ENCODE data around the gene C13orf46. TPM values are rescaled to one million over a fixed set of nuclear protein-coding genes. Genes with fewer than 3 reads are reported as not detected.

C13orf46 gene
- total and polyA plus RNA-seq, 10 donors = 0.09 to 4.2 (median 1.2) TPM

DNA sequence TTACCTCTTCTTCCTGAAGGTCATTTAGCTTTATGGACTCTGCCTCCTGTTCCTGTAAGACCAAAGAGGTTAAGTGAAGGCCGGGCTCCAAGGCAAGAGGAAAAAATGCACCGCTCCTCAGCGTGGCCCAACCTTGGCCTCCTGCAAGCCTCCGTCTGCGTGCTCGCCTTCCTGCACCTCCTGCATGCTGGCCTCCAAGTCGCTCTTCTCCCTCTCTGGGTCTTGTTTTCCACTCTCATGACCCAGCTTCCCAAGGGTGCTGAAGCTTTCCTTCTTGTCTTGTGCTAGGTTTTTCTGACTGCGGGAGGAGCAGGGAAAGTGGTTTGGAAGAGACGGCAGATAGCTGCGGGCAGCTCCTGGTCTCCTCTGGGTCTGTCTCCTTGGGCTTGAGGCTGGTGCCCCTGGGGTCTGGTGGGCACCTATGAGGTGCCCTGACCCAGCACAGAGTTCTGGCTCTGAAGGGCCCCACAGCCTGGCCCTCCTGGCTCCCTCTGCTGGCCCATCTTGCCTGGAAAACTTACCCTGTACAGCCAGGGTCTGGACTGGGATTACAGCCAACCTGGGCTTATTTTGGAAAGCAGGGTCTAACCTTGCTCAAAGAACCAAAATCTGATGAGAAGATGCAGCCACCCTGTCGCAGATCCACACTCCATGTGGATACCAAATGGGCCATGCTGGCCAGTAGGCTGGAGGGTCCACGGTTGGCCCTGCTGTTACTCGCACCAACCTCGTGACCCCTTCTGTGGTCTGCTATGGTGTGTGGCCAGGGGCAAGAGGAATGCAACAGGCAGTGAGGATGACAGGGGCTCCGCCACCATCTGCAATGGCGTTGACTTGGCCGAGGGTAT is 5.2 kb downstream of the C13orf46 start:
- 83 to 90% (median 85%) methylated on average over 17 of the region's 17 CpGs for WGBS, 5 donors
- peak; percentile 56 for DNase-seq
- Histone ChIP-seq H3K9me3 (no peaks in the 10 kb centered on the region), H3K4me1 (peaks cover 0 to 7% (median 0%) of the 10 kb centered on the region in 6 donors), H3K36me3 (peaks cover 0 to 48% (median 3%) of the 10 kb centered on the region in 6 donors), H3K4me3 (no peak overlapping the region), H3K27ac (no peak overlapping the region), H3K27me3 (replicated peaks in 1 of 7) (no peaks in the 10 kb centered on the region)
- intact Hi-C loops (cut with DNase I; ENCODE audit: low total_unique reads) = no loop called here
- peak in 1 of 3 donors; percentile 6 for TF ChIP-seq POLR2AphosphoS5 (IDR thresholded peaks at IDR 0.05)
- TF ChIP-seq POLR2A (IDR thresholded peaks at IDR 0.05) = no peak
- TF ChIP-seq, protein P1, sequence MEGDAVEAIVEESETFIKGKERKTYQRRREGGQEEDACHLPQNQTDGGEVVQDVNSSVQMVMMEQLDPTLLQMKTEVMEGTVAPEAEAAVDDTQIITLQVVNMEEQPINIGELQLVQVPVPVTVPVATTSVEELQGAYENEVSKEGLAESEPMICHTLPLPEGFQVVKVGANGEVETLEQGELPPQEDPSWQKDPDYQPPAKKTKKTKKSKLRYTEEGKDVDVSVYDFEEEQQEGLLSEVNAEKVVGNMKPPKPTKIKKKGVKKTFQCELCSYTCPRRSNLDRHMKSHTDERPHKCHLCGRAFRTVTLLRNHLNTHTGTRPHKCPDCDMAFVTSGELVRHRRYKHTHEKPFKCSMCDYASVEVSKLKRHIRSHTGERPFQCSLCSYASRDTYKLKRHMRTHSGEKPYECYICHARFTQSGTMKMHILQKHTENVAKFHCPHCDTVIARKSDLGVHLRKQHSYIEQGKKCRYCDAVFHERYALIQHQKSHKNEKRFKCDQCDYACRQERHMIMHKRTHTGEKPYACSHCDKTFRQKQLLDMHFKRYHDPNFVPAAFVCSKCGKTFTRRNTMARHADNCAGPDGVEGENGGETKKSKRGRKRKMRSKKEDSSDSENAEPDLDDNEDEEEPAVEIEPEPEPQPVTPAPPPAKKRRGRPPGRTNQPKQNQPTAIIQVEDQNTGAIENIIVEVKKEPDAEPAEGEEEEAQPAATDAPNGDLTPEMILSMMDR (IDR thresholded peaks at IDR 0.05 in 8 of 11, conservative IDR thresholded peaks at IDR 0.05 in 3 of 11) = no peak

DNA sequence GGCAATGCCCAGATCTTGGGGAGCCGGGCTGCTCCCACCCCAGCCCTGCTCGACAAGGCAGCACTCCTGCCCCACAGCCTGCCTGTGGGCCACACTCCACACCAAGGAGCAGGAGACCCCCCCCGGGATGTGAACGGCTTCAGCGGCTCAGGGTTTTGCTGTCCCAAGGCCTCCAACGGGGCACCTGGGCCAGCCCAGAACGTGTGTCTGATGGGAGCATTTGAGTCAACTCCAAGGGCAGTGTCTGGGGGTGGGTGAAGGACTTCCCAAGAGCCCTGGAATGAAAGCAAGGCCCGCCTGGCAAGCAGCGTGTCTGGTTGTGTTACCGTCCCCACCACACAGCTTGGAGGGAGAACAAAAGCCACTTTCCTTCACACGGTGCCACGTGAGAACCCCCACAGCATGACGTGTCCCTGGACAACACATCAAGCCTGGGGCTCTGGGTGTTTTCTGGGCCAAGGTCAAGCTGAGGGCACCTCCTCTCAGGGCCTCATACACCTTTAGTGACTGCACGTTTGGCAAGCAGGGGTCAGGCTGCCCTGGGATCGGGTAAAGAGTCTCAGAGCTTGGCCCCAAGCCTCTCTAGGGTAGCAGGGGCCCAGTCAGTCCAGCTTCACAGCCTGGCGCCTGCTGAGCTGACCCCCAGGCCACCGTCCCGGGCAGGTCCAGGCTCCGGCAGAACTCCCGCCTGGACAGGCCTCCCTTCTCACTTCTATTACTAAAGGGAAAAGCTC is 6.0 kb downstream of the C13orf46 start:
- no peaks in the 10 kb centered on the region for H3K27me3 ChIP-seq (replicated peaks in 1 of 7)
- peaks cover 0 to 40% (median 0%) of the 10 kb centered on the region in 6 donors for H3K36me3 ChIP-seq
- intact Hi-C loops (cut with DNase I; ENCODE audit: low total_unique reads) = no loop called here
- peaks cover 0 to 7% (median 0%) of the 10 kb centered on the region in 6 donors for H3K4me1 ChIP-seq
- peak; percentile 66 for DNase-seq
- no peak overlapping the region for H3K27ac ChIP-seq
- H3K4me3 ChIP-seq = no peak overlapping the region
- TF ChIP-seq, protein P1 (IDR thresholded peaks at IDR 0.05 in 8 of 11, conservative IDR thresholded peaks at IDR 0.05 in 3 of 11) = no peak
- no peak for TF ChIP-seq POLR2A (IDR thresholded peaks at IDR 0.05)
- peak in 1 of 3 donors; percentile 30 for TF ChIP-seq POLR2AphosphoS5 (IDR thresholded peaks at IDR 0.05)
- H3K9me3 ChIP-seq = no peaks in the 10 kb centered on the region
- WGBS, 5 donors = 78 to 87% (median 84%) methylated on average over 13 to 20 of the region's 20 CpGs

DNA sequence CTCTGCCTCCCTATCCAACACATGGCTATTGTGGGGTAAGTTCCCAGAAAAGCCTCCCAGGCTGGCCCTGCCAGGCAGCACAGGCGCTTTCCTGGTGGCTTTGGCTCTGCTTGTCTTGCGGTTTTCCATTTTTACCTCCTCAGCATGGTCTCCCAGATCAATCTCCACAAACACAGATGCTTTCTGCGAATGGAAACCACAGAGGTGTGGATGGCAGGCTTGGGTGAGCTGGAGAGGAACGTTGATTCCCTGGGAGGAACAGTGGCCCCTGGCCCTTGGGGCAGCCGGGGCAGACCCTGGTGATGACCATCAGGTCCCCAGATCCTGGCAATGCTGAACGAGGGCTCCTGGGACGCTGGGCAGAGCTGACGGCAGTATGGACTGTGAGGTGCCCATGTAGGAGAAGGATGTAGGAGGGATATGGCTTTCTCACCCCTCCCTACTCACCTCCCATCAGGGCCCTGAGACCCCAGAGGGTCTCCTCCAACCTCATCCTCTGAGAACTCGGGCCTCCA is 6.6 kb downstream of the C13orf46 start:
- no peak overlapping the region for H3K27ac ChIP-seq
- no peak for DNase-seq
- no peaks in the 10 kb centered on the region for H3K27me3 ChIP-seq (replicated peaks in 1 of 7)
- TF ChIP-seq, protein P1 (IDR thresholded peaks at IDR 0.05 in 8 of 11, conservative IDR thresholded peaks at IDR 0.05 in 3 of 11) = no peak
- no peak for TF ChIP-seq POLR2AphosphoS5 (IDR thresholded peaks at IDR 0.05)
- TF ChIP-seq POLR2A (IDR thresholded peaks at IDR 0.05) = no peak
- H3K9me3 ChIP-seq = no peaks in the 10 kb centered on the region
- H3K36me3 ChIP-seq = peaks cover 0 to 35% (median 0%) of the 10 kb centered on the region in 6 donors
- WGBS, 5 donors = 82 to 95% (median 91%) methylated on average over 6 to 9 of the region's 9 CpGs
- H3K4me1 ChIP-seq = peaks cover 0 to 7% (median 0%) of the 10 kb centered on the region in 6 donors
- no peak overlapping the region for H3K4me3 ChIP-seq
- intact Hi-C loops (cut with DNase I; ENCODE audit: low total_unique reads) = no loop called here
